Spleen (tissue), 11 donors: Measurements from ENCODE around the gene SIRT4. TPM values are rescaled to one million over a fixed set of nuclear protein-coding genes. Genes with fewer than 3 reads are reported as not detected.

Experiments
- DNase-seq: peaks from one replicate; pipeline ENCODE4 v3.0.0-alpha.2; 2020
- H3K27ac ChIP-seq, 8 donors: fragments of 200-600 bp; sonication (generic) in 7 of 8; 1 replicate in 4 of 8; 2 replicates in 4 of 8; pipeline versions ENCODE4 v1.5.0 to v1.8.0; 2016 to 2021; ENCODE audit warnings: inconsistent platforms in 4 of 8, mild to moderate bottlenecking in 4 of 8, moderate library complexity in 1 of 8
- H3K27me3 ChIP-seq, 7 donors: fragments of 200-600 bp; sonication (generic) in 6 of 7; replicated peaks in 1 of 7; 1 replicate in 4 of 7; 2 replicates in 3 of 7; pipeline versions ENCODE4 v1.5.0 to v1.8.0; 2016 to 2021; ENCODE audit warnings: inconsistent platforms in 3 of 7, mild to moderate bottlenecking in 1 of 7
- H3K36me3 ChIP-seq, 6 donors: fragments of 200-600 bp; sonication (generic) in 5 of 6; 1 replicate in 4 of 6; 2 replicates in 2 of 6; pipeline versions ENCODE4 v1.5.0 to v1.8.0; 2016 to 2021; ENCODE audit warnings: inconsistent platforms in 2 of 6
- H3K4me1 ChIP-seq, 6 donors: fragments of 200-600 bp; sonication (generic) in 5 of 6; 1 replicate in 3 of 6; 2 replicates in 3 of 6; pipeline versions ENCODE4 v1.5.0 to v1.8.0; 2016 to 2021; ENCODE audit warnings: inconsistent platforms in 3 of 6
- H3K4me3 ChIP-seq, 8 donors: fragments of 200-600 bp; sonication (generic) in 7 of 8; 1 replicate in 4 of 8; 2 replicates in 4 of 8; pipeline versions ENCODE4 v1.5.0 to v1.8.0; 2016 to 2021; ENCODE audit warnings: inconsistent platforms in 4 of 8, mild to moderate bottlenecking in 4 of 8, moderate library complexity in 2 of 8
- H3K9me3 ChIP-seq, 8 donors: fragments of 200-600 bp; sonication (generic) in 7 of 8; 1 replicate in 4 of 8; 2 replicates in 4 of 8; pipeline versions ENCODE4 v1.5.0 to v1.8.0; 2016 to 2021; ENCODE audit warnings: inconsistent platforms in 4 of 8
- CTCF ChIP-seq, 11 experiments: fragments of 200-600 bp in 7 of 11; fragments of 450-650 bp in 4 of 11; sonication (generic) in 4 of 11; IDR thresholded peaks in 8 of 11; conservative IDR thresholded peaks in 3 of 11; 1 replicate in 7 of 11; 2 replicates in 4 of 11; pipeline versions ENCODE4 v1.4.0 to v1.8.0; 2016 to 2021; ENCODE audit warnings: antibody characterized with exemption in 11 of 11, inconsistent platforms in 4 of 11, mild to moderate bottlenecking in 1 of 11
- POLR2A ChIP-seq, 3 donors: fragments of 450-650 bp; IDR thresholded peaks; one replicate each; pipeline ENCODE4 v1.5.1; 2017; ENCODE audit warnings: antibody characterized with exemption in 3 of 3, mild to moderate bottlenecking in 1 of 3
- POLR2AphosphoS5 ChIP-seq, 3 donors: sonication (generic); formaldehyde crosslinking; IDR thresholded peaks; one replicate each; pipeline ENCODE4 v1.5.1; 2017; ENCODE audit warnings: antibody characterized with exemption in 3 of 3
- WGBS, 5 donors: extraction: QIAGEN DNeasy Blood & Tissue Kit in 3 of 5; methylation state at CpG; one replicate each; pipeline versions ENCODE4 v1.1.5 to v1.1.7; 2013 to 2018; 5-methylcytosine and 5-hydroxymethylcytosine counted together
- intact Hi-C: fragments of 100-400 bp; cut with DNase I; formaldehyde crosslinking; loops from one replicate; pipeline ENCODE4 v1.15.0; 2023; ENCODE audit warnings: low total_unique reads
- polyA plus RNA-seq, 3 donors: library from polyadenylated mRNA; stranded (reverse); fragments of 200-250 nt; gene quantifications; one replicate each; pipeline ENCODE4 v1.2.1, GENCODE V29; 2013
- total RNA-seq, 7 donors: library from RNA; depleted of rRNA in 3 of 7; stranded (reverse); fragments of >200 nt in 3 of 7; fragmentation: NEBNext Ultra II Directional in 4 of 7; extraction: Animal tissue kit (Norgen Biotek cat#: 25700) in 4 of 7; gene quantifications; one replicate each; pipeline versions ENCODE4 v1.1.0 to v1.2.1, GENCODE V29; 2016 to 2021
- donor health status: healthy with polysubstance abuse.
- donor health status: DM: no; HTN: no; CAD: no; lungs with moderate emphysema.
- donor health status: DM: no; HTN: no; CAD: no.
- donor health status: Bipolar disorder and iron deficiency.
- donor health status: healthy.
- donor health status: DM: no; HTN: no; CAD: no.
- donor health status: DM: yes; HTN: yes; CAD: no.

The SIRT4 gene
- total and polyA plus RNA-seq, 10 donors: 0.66 to 2.6 (median 1.4) TPM

- TF ChIP-seq CTCF (IDR thresholded peaks at IDR 0.05 in 8 of 11, conservative IDR thresholded peaks at IDR 0.05 in 3 of 11) (no peak), POLR2A (IDR thresholded peaks at IDR 0.05) (no peak), POLR2AphosphoS5 (IDR thresholded peaks at IDR 0.05) (no peak)
- H3K4me1 ChIP-seq: peaks cover 0 to 9% (median 0%) of the 10 kb centered on the region in 6 donors
- H3K27ac ChIP-seq: no peak overlapping the region
- H3K27me3 ChIP-seq: peaks cover 0 to 47% (median 0%) of the 10 kb centered on the region in 7 donors
- 70 to 78% (median 74%) methylated on average over 19 of the region's 19 CpGs for WGBS, 5 donors
- no peak for DNase-seq
- intact Hi-C loops: no loop called here
- no peaks in the 10 kb centered on the region for H3K36me3 ChIP-seq
- no peaks in the 10 kb centered on the region for H3K9me3 ChIP-seq
- no peak overlapping the region for H3K4me3 ChIP-seq
Observed at GRCh38 chr12:120350576-120351350, 48.6 kb downstream of the SIRT4 start.

- TF ChIP-seq CTCF (IDR thresholded peaks at IDR 0.05 in 8 of 11, conservative IDR thresholded peaks at IDR 0.05 in 3 of 11) (no peak), POLR2AphosphoS5 (IDR thresholded peaks at IDR 0.05) (no peak), POLR2A (IDR thresholded peaks at IDR 0.05) (no peak)
- 62 to 94% (median 80%) methylated on average over 4 to 5 of the region's 5 CpGs for WGBS, 5 donors
- intact Hi-C loops: no loop called here
- DNase-seq: no peak
- Histone ChIP-seq H3K36me3 (no peaks in the 10 kb centered on the region), H3K4me3 (no peak overlapping the region), H3K27me3 (peaks cover 0 to 52% (median 0%) of the 10 kb centered on the region in 7 donors), H3K9me3 (no peaks in the 10 kb centered on the region), H3K4me1 (peaks cover 0 to 9% (median 0%) of the 10 kb centered on the region in 6 donors), H3K27ac (no peak overlapping the region)
Observed at GRCh38 chr12:120352117-120352516, 50.0 kb downstream of the SIRT4 start.

GRCh38 chr12:120353136-120353535 is 51.0 kb downstream of the SIRT4 start:
- Histone ChIP-seq H3K4me1 (peaks cover 0 to 9% (median 0%) of the 10 kb centered on the region in 6 donors), H3K36me3 (no peaks in the 10 kb centered on the region), H3K9me3 (no peaks in the 10 kb centered on the region), H3K27me3 (peaks cover 0 to 48% (median 0%) of the 10 kb centered on the region in 7 donors), H3K4me3 (no peak overlapping the region), H3K27ac (no peak overlapping the region)
- no peak for TF ChIP-seq CTCF (IDR thresholded peaks at IDR 0.05 in 8 of 11, conservative IDR thresholded peaks at IDR 0.05 in 3 of 11)
- no peak for TF ChIP-seq POLR2AphosphoS5 (IDR thresholded peaks at IDR 0.05)
- no peak for TF ChIP-seq POLR2A (IDR thresholded peaks at IDR 0.05)
- intact Hi-C loops: no loop called here
- WGBS, 5 donors: 93 to 97% (median 94%) methylated on average over 6 of the region's 6 CpGs
- DNase-seq: no peak

- no peaks in the 10 kb centered on the region for H3K9me3 ChIP-seq
- TF ChIP-seq POLR2A (IDR thresholded peaks at IDR 0.05) (no peak), POLR2AphosphoS5 (IDR thresholded peaks at IDR 0.05) (no peak), CTCF (IDR thresholded peaks at IDR 0.05 in 8 of 11, conservative IDR thresholded peaks at IDR 0.05 in 3 of 11) (no peak)
- peaks cover 0 to 49% (median 0%) of the 10 kb centered on the region in 7 donors for H3K27me3 ChIP-seq
- no peaks in the 10 kb centered on the region for H3K36me3 ChIP-seq
- intact Hi-C loops: no loop called here
- H3K27ac ChIP-seq: no peak overlapping the region
- H3K4me1 ChIP-seq: peaks cover 0 to 9% (median 0%) of the 10 kb centered on the region in 6 donors
- H3K4me3 ChIP-seq: no peak overlapping the region
- no peak for DNase-seq
- 82 to 95% (median 86%) methylated on average over 4 of the region's 4 CpGs for WGBS, 5 donors
Observed at GRCh38 chr12:120353556-120354317, 51.6 kb downstream of the SIRT4 start.
